OCI-LY7 (cell line): ENCODE data around the gene CIP2A. TPM values are rescaled to one million over a fixed set of nuclear protein-coding genes. Genes with fewer than 3 reads are reported as not detected.

Experiments
- BruUV-seq: library from RNA; stranded (reverse); fragments of 400-500 nt; replicated peaks from 2 replicates; lab custom pipeline; 2021; lab: Mats Ljungman, UMichigan
- CTCF ChIA-PET: fragments of 300-600 bp; sonication (Branson Sonifier 250); formaldehyde crosslinking; loops from one replicate; lab custom pipeline; 2022; ENCODE audit warnings: antibody characterized with exemption; ENCODE audit not compliant: unreplicated experiment; lab: Charles Lee
- POLR2A ChIA-PET: fragments of 300-600 bp; sonication (Branson Sonifier 250); formaldehyde crosslinking; loops from one replicate; lab custom pipeline; 2022; ENCODE audit warnings: antibody characterized with exemption; lab: Charles Lee
- DNase-seq: peaks from one replicate; pipeline ENCODE4 v3.0.0-alpha.2; 2015; ENCODE audit warnings: low spot score
- H2AFZ ChIP-seq: fragments of 200-600 bp; sonication (generic), shearing (Covaris generic); 2 replicates; pipeline ENCODE4 v1.6.1; 2014; ENCODE audit warnings: mild to moderate bottlenecking, antibody characterized with exemption, low read length, moderate library complexity
- H3K27ac ChIP-seq: fragments of 200-600 bp; sonication (generic); 2 replicates; pipeline ENCODE4 v1.5.1; 2014; ENCODE audit warnings: mixed run types, low read depth, mild to moderate bottlenecking, moderate library complexity, low read length, inconsistent platforms; ENCODE audit not compliant: poor library complexity, severe bottlenecking
- H3K36me3 ChIP-seq: fragments of 200-600 bp; sonication (generic); 2 replicates; pipeline ENCODE4 v1.6.1; 2014; ENCODE audit warnings: mild to moderate bottlenecking, antibody characterized with exemption, low read length, moderate library complexity, mixed read lengths; ENCODE audit not compliant: insufficient read depth
- H3K4me1 ChIP-seq: fragments of 200-600 bp; sonication (generic); 2 replicates; pipeline ENCODE4 v1.5.1; 2014; ENCODE audit warnings: mild to moderate bottlenecking, low read length; ENCODE audit not compliant: insufficient read depth, poor library complexity, severe bottlenecking
- H3K4me2 ChIP-seq: fragments of 200-600 bp; sonication (generic); 2 replicates; pipeline ENCODE4 v1.6.1; 2014; ENCODE audit warnings: mild to moderate bottlenecking, low read length
- H3K4me3 ChIP-seq: fragments of 200-600 bp; sonication (generic); 2 replicates; pipeline ENCODE4 v1.5.1; 2014; ENCODE audit warnings: mild to moderate bottlenecking, low read depth, low read length; ENCODE audit not compliant: poor library complexity, severe bottlenecking
- H3K79me2 ChIP-seq: fragments of 200-600 bp; sonication (generic); 2 replicates; pipeline ENCODE4 v1.6.1; 2016; ENCODE audit warnings: low read depth, mild to moderate bottlenecking, low read length, moderate library complexity, mixed read lengths; ENCODE audit not compliant: insufficient read depth
- H3K9me2 ChIP-seq: fragments of 200-600 bp; sonication (generic); 2 replicates; pipeline ENCODE4 v1.6.1; 2016; ENCODE audit warnings: mild to moderate bottlenecking, low read length, mixed read lengths; ENCODE audit not compliant: insufficient read depth
- H3K9me3 ChIP-seq: fragments of 200-600 bp; sonication (generic); 2 replicates; pipeline ENCODE4 v1.6.1; 2014; ENCODE audit warnings: mild to moderate bottlenecking, mixed run types, low read length, mixed read lengths
- H4K20me1 ChIP-seq: fragments of 200-600 bp; sonication (generic); 2 replicates; pipeline ENCODE4 v1.6.1; 2014; ENCODE audit warnings: mild to moderate bottlenecking, antibody characterized with exemption, low read length, moderate library complexity, mixed read lengths; ENCODE audit not compliant: insufficient read depth
- EZH2phosphoT487 ChIP-seq: fragments of 200-600 bp; sonication (generic); IDR thresholded peaks from 2 replicates; pipeline ENCODE4 v1.6.1; 2018; ENCODE audit warnings: low read depth, borderline replicate concordance, mild to moderate bottlenecking, mixed run types, antibody characterized with exemption, low read length, moderate library complexity, mixed read lengths
- intact Hi-C: fragments of 100-400 bp; cut with micrococcal nuclease; formaldehyde crosslinking; loops from one replicate; pipeline ENCODE4 v1.10.0; 2022; ENCODE audit not compliant: unreplicated experiment
- total RNA-seq, 2 experiments: library from RNA; depleted of rRNA in 1 of 2; stranded (reverse); fragments of >200 nt in 1 of 2; shearing (Covaris generic) in 1 of 2; gene quantifications; 2 replicates each; pipeline ENCODE4 v1.2.3, GENCODE V29; 2014 to 2022
- TF ChIP-seq, protein P1 (sequence below): fragments of 200-600 bp; sonication (generic); conservative IDR thresholded peaks from 2 replicates; pipeline ENCODE4 v1.5.1; 2014; ENCODE audit warnings: mild to moderate bottlenecking, antibody characterized with exemption, low read length, moderate library complexity, mixed read lengths

The CIP2A gene
- total RNA-seq, 2 experiments from 2014 or later = 71.6 to 74.1 TPM

GRCh38 chr3:108512671-108513070, 76.6 kb downstream of the CIP2A start:
- Histone ChIP-seq H3K36me3 (no peaks in the 10 kb centered on the region), H2AFZ (no peak overlapping the region), H3K27ac (no peak overlapping the region), H3K4me2 (no peak overlapping the region), H4K20me1 (no peaks in the 10 kb centered on the region), H3K4me1 (no peaks in the 10 kb centered on the region), H3K9me3 (no peaks in the 10 kb centered on the region), H3K79me2 (no peaks in the 10 kb centered on the region), H3K9me2 (no peaks in the 10 kb centered on the region), H3K4me3 (no peak overlapping the region)
- intact Hi-C loops = no loop called here
- ChIA-PET POLR2A (interaction anchor here (0.6 to 1.0 kb wide), 2 partner anchors 13 to 899 kb away, joined by 4 read pairs; no protein-coding TSS in a partner anchor), CTCF (no interaction called here)
- no TSS peak for BruUV-seq
- DNase-seq = no peak
- no peak for TF ChIP-seq EZH2phosphoT487
- TF ChIP-seq, protein P1, sequence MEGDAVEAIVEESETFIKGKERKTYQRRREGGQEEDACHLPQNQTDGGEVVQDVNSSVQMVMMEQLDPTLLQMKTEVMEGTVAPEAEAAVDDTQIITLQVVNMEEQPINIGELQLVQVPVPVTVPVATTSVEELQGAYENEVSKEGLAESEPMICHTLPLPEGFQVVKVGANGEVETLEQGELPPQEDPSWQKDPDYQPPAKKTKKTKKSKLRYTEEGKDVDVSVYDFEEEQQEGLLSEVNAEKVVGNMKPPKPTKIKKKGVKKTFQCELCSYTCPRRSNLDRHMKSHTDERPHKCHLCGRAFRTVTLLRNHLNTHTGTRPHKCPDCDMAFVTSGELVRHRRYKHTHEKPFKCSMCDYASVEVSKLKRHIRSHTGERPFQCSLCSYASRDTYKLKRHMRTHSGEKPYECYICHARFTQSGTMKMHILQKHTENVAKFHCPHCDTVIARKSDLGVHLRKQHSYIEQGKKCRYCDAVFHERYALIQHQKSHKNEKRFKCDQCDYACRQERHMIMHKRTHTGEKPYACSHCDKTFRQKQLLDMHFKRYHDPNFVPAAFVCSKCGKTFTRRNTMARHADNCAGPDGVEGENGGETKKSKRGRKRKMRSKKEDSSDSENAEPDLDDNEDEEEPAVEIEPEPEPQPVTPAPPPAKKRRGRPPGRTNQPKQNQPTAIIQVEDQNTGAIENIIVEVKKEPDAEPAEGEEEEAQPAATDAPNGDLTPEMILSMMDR = no peak

DNA sequence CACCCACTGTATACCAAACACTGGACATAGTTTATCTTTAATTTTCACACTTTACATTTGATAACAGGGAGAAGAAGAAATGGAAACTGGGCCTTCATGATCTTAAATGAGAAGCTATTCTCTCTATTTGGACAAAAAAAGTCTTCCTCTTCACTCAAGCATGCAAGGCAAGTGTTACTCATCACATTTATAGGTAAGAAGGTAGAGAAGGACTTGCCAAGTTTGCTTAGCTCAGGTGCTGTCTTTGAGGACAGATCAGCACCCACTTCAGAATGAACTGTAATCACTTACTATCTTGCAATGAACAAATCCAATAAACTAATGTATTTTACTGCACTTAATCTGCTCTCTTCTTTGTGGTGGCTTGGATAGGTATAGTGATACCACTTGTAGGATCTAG, 77.7 kb downstream of the CIP2A start:
- Histone ChIP-seq H3K9me2 (no peaks in the 10 kb centered on the region), H4K20me1 (no peaks in the 10 kb centered on the region), H3K4me3 (no peak overlapping the region), H2AFZ (no peak overlapping the region), H3K9me3 (no peaks in the 10 kb centered on the region), H3K36me3 (no peaks in the 10 kb centered on the region), H3K4me1 (no peaks in the 10 kb centered on the region), H3K27ac (no peak overlapping the region), H3K79me2 (no peaks in the 10 kb centered on the region), H3K4me2 (no peak overlapping the region)
- BruUV-seq = no TSS peak
- no peak for DNase-seq
- ChIA-PET CTCF (no interaction called here), POLR2A (interaction anchor here (0.7 kb wide), 1 partner anchor 248 kb away, joined by 3 read pairs; no protein-coding TSS in a partner anchor)
- no peak for TF ChIP-seq EZH2phosphoT487
- TF ChIP-seq, protein P1 = no peak
- intact Hi-C loops = no loop called here

DNA sequence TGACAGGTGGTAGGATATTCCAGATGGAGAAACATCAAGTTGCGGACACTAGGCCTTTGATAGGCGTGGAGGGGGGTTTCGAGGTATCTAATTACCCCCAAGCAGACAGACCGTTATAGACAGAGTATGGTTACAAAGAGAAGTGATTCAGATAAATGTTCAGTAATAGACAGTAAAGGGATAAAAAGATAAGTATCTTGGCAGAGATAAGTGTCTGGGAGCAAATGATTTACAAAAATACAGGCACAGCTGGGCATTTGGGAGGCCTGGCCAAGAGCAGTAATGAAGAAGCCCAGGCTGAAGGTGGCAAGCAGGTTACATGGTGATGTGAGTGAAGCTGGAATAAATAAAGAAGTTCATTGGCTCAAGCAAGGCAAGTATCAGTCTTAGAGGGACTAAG, 78.2 kb downstream of the CIP2A start:
- Histone ChIP-seq H3K79me2 (no peaks in the 10 kb centered on the region), H3K4me2 (no peak overlapping the region), H3K9me3 (no peaks in the 10 kb centered on the region), H3K4me1 (no peaks in the 10 kb centered on the region), H3K36me3 (no peaks in the 10 kb centered on the region), H2AFZ (no peak overlapping the region), H3K27ac (no peak overlapping the region), H4K20me1 (no peaks in the 10 kb centered on the region), H3K9me2 (no peaks in the 10 kb centered on the region), H3K4me3 (no peak overlapping the region)
- no TSS peak for BruUV-seq
- POLR2A ChIA-PET = interaction anchor here (0.7 to 0.8 kb wide), 2 partner anchors 14 to 247 kb away, joined by 3 to 4 read pairs; no protein-coding TSS in a partner anchor
- DNase-seq = no peak
- no peak for TF ChIP-seq EZH2phosphoT487
- TF ChIP-seq, protein P1 = no peak
- intact Hi-C loops = no loop called here
- CTCF ChIA-PET = no interaction called here
